ENCODE results near the gene CCDC78. TPM values are rescaled to one million over a fixed set of nuclear protein-coding genes. Genes with fewer than 3 reads are reported as not detected.
A peak's percentile ranks its signal among the peaks of the same experiment; 100 is the strongest.

The CCDC78 gene
- total RNA-seq, 1 donor from 2014 or later: 0.38 TPM

DNA sequence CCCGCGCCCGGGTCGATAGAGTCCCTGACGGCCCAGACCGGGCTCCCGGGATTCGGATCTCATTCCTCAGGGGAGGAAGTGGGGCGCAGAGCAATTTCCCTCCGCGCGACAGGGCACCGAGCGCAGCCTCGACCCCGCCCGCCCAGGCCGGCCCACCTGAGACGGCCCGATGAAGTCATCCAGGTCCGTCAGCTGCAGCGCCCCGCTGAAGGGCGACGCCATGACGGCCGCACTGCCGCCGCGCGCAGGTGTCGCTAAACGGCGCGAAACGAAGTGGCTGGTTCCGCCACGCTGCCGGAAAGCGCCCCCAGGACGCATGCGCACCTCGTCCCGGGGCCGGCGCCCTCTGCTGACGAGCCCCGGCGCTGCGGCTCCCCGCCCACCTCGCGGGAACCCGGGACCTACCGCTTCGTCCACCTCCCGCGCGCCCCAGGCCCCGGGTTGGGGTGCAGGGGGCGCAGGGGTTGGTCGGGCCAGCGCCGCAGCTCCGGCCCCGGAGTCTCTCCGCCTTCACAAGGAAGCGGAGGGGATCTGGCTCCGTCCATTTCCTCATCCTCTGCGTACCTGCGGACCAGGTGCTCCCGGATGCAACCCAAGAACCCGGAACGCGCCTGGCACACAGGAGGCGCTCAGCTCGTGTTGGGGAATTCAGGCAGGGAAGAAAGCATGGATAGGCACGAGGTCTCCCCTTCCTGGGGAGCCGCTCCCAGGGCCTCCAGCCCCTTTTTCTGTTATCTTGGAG is 14.7 kb upstream of the CCDC78 start, which contains the start of gene CIAO3:
CIAO3 (minus strand) TSS at position 234 of the 742 bp plus-strand sequence; CDS start at position 222, 12 bp downstream.
- ATAC-seq (peak; percentile 95), DNase-seq (ENCODE audit: low spot score) (peak; percentile 91)

DNA sequence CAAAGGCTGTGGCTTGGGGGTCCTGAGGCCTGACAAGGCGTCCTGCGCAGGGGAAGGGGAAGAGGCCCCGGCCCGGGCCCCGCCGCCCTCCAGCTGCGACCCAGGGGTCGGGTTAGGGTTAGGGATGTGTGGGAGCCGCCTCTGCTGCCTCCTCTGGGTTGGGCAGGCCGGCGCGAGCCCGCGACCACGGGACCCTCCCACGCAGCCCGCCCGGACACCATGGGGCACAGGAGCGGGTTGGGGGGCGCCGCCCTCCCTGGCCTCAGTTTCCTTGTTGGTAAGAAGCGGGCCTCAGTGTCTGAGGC is 14.2 kb upstream of the CCDC78 start:
- ATAC-seq (peak; percentile 29), DNase-seq (ENCODE audit: low spot score) (no peak)

DNA sequence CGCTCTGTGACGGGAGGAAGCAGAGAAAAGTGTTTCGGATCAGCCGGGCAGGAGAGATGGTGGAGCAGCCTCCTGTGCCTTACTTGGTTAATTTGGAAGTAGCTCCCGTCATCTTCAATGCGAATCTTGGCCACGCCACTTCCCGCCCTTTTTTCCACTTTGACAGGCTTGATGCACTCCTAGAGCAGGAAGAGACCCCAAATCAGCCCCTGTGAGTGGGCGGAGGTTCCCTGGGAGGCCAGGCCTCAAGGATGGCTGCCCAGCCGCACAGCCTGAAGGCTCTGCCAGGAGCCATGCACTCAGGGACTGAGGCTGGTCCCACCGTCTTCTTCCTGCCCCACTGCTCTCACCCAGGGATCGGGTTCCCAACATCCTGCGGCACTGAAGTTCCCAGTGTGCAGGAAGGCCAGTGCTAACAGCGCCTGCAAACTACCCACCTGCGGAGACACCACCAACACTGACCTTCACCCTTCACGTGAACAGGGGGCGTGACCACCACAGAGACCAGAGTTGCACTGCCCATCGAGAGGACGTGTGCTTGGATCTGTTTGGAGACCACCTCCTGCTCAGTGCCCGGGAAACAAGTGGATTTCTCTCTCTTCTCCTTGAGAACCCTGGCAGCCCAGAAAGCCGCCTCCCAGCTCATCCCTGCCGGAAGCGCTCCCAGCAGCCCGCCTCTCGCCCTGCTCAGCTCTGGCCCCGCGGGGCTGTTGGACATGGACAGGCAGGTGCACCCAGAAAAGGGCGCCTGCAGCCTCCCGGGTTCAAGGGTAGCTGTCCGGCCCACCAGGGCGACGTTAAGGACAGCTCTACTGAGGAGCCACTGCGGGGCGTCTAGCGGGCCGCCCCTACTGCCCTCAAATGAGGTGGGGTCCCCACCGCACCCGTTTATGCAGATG is 13.6 kb upstream of the CCDC78 start:
- DNase-seq (ENCODE audit: low spot score): no peak
- ATAC-seq: peak; percentile 11

DNA sequence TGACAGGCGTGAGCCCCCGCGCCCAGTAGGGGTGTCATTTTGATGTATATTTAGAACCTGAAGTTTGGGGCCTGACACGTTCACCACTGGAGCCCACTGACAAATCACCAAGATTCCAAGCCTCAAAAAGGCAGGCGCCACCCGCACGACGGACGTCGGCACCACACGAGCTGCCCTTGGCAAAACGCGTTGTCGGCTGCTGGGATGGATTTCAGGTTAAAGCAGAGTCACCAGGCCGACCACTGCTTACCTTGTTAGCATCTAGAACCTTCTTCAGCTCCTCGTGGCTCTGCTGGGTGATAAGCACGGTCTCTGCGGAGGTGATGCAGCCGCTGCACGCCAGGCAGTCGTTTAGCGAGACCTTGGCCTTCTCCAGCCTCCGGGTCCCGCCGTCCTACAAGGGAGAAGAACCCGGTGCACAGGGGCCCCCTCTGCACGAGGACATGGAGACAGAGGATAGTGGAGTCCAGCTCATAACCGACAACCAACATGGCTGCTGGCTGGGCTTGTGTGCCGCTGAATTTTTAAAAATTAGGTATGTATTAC is 10.8 kb upstream of the CCDC78 start:
- ATAC-seq (no peak), DNase-seq (ENCODE audit: low spot score) (no peak)

DNA sequence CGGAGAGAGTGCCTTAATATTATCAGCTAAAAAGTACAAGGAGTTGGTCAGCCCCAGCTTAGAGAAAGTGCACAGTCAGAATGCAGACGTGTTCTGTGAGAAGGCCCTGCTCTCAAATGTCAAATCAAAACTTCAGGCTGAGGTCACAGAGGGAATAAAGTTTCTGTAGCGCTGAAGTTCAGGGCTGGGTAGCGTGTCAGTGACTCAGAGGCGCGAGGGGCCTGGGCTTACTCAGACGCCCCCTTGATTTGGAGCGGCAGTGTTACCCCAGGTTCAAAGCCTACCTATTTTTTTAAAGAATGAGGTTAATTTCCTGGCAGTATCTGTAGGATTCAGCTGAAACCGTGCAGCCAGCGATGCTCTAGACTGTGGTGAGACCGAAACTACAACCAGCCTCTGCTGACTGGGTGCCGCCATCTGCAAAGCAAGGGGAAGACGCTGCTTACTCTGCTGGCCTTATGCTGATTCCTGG is 9.8 kb upstream of the CCDC78 start:
- ATAC-seq: no peak

DNA sequence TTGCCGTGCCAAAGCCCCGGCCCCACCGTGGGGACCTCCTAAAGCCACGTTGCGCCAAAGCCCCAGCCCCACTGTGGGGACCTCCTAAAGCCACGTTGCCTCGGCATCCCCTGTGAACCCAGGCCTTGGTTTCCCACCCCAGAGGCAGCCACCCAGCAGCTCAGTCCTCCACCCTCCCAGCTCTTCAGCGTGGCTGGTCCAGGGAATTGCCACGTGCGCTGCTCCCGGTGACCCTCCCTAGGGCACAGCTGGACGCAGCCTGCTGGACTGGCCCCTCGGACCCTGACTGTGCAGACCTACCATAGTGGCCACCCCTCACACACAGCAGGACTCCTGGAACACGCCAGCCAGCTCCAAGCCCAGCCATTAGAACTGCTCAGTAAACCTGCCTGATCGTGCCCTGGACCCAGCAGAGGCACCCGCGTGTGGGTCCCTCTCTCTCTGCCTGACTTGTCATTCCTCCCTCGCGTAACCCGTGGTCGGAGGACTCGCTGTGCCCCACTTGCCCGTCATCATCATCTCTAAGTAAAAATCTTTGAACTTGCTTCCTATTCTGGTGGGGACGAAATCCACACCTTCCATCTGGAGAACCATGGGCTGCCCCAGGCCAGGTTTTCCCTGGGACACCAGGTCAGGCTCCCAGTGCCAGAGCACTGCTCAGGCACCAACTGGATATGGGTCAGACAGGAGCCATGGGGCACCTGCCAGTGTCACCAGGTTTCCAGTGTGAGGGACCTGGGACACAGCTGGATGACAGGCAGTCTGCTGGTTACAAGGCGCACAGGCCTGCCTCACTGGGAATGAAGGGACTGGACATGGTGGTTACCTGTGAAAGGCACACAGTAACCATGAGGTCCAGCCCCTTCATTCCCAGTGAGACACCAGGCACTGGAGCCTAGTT is 9.0 kb upstream of the CCDC78 start:
- ATAC-seq (no peak), DNase-seq (ENCODE audit: low spot score) (no peak)

More for the DNA sequence above, 9.8 kb upstream of the CCDC78 start:
- no peak for DNase-seq (ENCODE audit: low spot score)

DNA sequence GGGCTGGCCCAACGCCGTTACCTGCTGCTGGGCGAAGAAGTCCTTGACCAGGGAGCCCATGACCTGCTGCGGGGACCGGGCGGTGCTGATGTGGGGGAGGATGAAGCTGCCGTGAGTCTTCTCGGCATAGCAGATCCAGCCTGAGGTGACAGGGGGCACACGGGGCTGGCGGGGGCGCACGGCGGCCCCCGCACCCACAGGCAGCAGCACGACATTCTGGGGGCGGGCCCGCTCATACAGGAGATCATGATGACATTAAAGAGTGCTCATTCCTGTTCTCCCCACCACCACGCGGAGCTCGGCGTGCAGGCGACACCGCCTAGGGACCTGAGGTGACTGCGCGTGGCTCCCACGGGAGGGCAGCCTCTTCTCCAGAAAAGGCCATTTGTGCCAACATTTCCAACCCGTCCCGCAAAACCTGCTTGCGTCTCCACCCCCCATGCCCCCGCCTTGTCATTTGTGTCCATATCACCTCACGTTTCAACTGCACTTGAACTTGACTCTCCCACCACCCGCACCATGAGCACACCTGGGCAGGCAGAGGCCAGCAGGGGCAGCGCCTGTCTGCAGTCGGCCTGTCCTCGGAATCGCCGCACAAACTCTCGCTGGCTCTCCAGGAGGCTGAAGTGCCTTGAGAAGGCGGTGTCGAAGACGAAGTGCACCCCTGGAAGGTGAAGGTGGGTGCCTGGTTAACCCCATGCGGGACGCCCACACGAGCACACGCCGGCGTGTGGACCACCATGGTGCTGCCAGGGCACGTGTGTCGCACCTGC is 8.2 kb upstream of the CCDC78 start:
- DNase-seq (ENCODE audit: low spot score): no peak
- ATAC-seq: no peak

DNA sequence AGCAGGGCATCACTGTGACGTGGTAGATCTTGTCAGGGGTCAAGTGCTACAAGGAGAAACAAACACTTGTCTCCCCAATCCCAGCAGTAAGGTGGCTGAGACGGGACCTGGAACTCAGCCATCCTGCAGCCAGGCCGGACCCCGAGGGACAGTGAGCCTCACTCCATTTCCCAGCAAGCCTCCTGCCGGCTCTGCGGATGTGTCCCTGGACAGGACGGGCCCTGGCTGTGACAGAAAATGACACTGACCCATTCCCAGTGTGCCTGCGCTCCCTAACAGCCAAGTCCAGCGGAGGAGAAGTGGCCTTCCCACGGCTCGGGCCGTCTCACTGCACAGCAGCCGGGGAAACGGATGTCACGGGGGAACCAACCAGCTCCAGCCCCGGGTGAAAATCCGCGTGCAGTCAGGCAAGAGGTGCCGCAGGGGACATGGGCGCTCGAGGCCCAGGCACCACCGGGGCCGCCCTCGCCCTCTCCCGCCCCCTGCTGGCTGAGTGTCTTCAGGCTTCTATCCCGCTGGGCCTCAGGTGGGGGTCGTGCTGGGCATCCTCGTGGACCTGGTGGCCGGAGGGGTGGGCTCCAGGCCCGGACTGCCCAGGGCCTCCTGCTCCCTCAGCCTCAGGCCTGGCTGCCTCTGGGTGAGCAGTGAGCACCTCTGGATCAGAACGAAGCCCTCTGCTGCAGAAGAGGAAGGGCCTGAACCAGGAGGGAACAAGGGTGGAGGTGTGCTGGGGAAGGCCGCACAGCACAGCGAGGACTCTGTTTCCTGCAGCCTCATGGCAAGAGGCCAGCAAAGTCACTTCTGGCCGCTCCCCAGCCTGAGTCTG is 7.4 kb upstream of the CCDC78 start:
- no peak for ATAC-seq
- DNase-seq (ENCODE audit: low spot score): no peak

DNA sequence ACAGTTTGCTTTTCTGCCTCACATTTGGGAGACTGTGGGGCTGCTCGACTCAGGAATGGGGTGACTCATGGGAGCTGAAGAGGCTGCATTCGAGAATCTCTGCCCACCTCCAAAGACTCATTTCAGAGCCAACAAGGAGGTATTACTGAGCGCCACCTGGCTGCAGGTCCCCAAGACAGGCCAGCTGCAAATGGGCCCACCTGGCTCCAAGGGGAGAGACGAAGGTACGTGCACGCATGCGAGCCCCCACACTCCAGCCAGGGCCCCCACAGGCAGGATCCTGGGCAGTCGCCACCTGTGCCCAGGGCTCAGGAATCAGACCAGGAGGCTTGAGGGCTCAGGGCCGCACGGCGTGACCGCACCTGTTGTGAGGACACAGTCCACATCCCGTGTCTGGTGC is 6.7 kb upstream of the CCDC78 start:
- no peak for ATAC-seq
- no peak for DNase-seq (ENCODE audit: low spot score)

DNA sequence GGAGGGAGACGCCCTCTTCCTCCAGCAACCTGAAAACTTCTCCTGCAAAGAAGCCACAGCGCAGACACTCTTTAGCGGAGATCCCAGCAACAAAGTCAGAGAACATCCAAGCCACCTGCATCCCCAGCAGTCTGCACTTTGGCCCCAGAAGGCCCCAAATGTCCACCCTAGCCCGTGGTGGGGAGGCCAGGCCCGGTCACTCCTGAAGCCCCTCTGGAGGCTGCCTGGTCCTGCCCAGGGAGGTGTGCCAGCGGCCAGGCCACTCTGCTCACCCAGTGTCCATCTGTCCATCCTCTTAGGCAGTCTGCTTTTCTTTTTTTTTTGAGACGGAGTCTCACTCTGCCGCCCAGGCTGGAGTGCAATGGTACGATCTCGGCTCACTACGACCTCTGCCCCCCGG is 6.1 kb upstream of the CCDC78 start:
- DNase-seq (ENCODE audit: low spot score): no peak
- ATAC-seq: no peak

DNA sequence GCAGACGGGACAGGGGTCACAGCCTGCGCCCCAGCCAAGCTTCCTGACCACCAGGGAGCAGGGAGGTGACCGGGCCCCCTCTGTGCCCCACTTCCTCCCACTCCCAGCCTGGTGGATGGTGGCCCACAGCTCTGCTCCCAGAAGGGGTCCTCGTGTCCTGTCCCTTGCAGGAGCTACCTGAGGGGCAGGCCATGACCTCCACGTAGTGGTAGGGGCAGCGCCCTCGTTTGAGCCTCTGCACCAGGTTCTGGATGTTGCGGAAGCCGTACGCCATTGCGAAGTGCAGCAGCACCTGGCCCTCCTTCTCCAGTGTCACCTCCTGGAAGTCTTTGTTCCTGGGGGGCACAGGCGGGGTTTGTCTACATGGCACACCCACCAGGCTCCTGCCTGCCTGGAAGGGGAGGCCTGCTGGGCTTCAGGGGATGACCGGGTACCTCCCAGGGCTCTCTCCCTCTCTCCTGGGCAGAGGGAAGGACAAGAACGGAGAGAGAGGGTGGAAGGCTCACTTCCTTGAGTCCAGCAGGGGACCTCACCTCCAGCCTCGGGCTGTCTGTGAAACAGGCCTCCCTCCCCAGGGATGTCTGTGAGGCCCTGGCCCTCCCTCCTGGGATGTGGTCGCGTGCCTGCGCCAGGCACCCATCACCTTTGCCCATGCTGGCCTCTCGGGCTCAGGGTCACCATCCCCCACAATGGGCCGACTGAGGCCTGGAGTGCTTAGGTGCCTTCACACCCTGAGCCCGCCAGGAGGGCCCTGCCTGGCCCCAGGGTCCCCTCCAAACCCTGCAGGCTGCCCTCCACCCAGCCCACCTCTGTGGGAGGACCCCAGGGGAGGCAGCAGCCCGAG is 4.6 kb upstream of the CCDC78 start:
- ATAC-seq: no peak

DNA sequence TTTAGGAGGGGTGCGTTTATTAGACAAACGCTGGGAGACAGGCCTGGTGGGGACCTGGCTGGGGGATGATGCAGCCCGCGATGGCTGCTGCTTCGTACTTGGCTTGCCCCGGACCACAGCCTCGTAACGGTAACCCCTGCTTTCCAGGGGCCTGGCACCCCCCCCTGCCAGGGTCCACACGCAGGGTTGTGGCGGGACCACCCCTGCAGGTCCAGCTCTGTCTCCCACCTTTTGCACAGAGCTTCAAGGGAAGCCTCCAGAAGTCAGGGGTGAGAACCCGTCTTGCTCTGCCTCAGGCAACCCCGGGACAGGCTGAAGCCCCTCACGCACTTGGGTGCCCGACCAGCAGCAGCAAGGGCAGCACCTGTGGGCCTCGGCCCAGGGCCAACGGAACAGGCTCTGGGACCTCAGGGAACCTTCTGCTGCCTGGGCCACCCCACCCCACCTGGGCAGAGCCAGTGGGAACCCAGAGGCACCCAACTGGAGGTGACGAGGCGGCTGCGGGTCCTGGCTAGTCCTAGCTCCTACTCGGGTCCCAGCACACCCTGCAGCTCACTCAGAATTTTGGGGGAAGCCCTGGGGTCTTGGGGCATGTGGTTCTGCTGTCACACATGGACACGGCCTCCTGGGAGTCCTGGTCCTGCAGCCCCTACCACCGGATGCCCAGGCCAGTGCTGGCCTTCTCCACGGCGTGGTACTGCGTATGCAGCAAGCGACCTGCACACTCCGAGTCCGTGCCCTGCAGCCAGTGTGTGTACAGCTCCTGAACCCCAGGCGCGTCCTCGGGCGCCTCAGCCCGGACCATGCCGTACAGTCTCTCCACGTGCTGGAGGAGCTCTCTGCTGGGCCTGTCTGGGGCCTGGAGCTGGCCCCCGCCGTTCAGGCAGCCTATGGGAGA is 3.8 kb upstream of the CCDC78 start:
- ATAC-seq (no peak), DNase-seq (ENCODE audit: low spot score) (no peak)

More for the DNA sequence above, 4.6 kb upstream of the CCDC78 start:
- DNase-seq (ENCODE audit: low spot score): no peak

DNA sequence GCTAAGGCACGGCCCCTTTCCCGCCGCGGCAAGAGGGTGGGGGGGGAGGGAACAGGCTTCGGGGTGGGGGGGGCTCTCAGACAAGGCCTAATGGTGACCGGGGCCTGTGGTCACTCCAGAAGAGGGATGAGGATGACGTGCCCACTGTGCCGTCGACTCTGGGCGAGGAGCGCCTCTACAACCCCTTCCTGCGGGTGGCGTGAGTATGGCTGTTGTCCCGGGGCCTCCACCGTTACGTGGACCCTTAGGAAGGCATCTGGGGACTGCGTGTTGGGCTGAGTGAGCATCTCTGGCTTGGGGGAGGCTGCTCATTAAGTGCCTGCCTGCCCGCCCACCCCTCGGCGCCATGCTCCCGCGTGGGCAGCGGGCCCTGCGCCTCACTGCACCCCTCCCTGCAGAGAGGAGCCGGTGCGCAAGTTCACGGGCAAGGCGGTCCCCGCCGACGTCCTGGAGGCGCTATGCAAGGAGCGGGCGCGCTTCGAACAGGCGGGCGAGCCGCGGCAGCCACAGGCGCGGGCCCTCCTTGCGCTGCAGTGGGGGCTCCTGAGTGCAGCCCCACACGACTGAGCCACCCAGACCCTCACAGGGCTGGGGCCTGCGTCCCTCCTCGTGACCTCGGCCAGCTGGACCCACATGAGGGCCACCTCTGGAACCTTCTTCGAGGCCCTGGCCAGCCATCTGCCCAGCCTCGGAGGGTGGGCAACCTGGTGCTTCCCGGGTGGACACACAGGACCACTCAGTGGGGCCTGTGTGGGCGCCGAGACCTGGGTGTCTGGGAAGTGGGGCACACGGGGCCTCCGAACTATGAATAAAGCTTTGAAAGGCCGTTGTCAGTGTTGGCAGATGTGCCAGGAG is 2.9 kb upstream of the CCDC78 start:
- ATAC-seq: no peak
- no peak for DNase-seq (ENCODE audit: low spot score)

DNA sequence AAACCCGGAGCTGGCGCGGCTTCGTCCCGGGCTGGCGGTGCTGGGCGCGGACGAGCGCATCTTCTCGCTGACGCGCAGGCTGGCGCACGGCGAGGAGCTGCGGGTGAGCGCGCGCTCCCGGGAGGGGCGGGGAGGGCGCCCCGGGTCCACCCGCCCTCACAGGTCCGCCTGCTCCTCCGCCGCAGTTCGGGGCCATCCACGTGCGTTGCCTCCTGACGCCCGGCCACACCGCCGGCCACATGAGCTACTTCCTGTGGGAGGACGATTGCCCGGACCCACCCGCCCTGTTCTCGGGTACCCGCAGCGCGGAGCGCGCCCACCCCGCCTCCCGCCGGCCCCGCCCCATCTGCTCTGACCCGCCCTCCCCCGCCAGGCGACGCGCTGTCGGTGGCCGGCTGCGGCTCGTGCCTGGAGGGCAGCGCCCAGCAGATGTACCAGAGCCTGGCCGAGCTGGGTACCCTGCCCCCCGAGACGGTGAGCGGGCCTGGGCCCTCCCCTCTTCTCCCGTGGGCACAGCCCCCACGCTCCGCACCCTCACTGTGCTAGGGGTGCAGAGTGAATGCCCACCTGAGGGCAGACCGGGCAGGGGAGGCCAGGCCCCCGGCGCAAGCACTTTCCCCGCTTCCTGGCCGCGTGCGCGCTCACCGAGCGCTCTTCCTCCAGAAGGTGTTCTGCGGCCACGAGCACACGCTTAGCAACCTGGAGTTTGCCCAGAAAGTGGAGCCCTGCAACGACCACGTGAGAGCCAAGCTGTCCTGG is 2.1 kb upstream of the CCDC78 start:
- no peak for DNase-seq (ENCODE audit: low spot score)
- ATAC-seq: peak; percentile 47

DNA sequence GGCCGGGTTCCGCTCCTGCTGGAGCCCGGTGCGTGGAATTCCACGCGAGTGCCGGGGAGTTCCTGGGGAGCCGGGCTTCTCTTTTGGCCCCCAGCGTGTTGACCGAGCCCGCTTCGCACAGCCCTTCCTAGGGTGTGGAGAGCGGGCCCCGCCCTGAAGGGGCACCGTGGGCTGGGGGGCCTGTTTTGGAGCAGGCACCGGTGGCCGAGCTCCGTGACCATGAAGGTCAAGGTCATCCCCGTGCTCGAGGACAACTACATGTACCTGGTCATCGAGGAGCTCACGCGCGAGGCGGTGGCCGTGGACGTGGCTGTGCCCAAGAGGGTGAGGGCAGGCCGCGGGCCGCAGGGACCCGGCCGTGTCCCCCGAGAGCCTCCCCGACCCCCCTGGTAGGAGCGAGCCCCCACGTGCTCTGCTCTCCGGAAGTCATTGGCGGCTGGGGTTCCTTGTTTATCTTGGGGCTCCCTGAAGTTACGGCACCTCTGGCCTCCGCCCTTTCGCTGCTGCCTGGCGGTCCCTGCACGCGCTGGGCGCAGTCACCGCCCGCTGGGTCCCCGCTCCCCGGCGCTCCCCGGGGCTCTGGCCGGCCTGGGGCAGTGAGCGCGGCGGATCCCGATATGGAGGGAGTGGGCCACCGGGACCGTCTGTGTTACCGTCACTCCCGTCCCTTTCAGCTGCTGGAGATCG is 1.2 kb upstream of the CCDC78 start:
- no peak for DNase-seq (ENCODE audit: low spot score)
- ATAC-seq: no peak
